RWPE2 (cell line): ENCODE measurements around the gene RAD21L1.

ENCODE experiments used
- ATAC-seq: fragments of 200-7000 bp; cut with Tn5 transposase; 3 replicates; pipeline ENCODE4 v1.9.1; 2021; ENCODE audit warnings: low read depth
- DNase-seq: peaks from one replicate; pipeline ENCODE4 v3.0.0-alpha.2; 2020; ENCODE audit warnings: low spot score
- H3K27ac ChIP-seq: fragments of 450-650 bp; 2 replicates; pipeline ENCODE4 v1.5.1; 2017; ENCODE audit warnings: mild to moderate bottlenecking; ENCODE audit not compliant: poor library complexity, severe bottlenecking
- H3K27me3 ChIP-seq: fragments of 250-450 bp; sonication (Bioruptor Pico); 2 replicates; pipeline ENCODE4 v1.5.1; 2021; ENCODE audit warnings: mild to moderate bottlenecking, moderate library complexity; ENCODE audit not compliant: insufficient read depth, poor library complexity, severe bottlenecking
- H3K36me3 ChIP-seq: fragments of 250-450 bp; sonication (Bioruptor Pico); 2 replicates; pipeline ENCODE4 v1.5.1; 2020; ENCODE audit warnings: low read depth, mild to moderate bottlenecking, moderate library complexity
- H3K4me1 ChIP-seq: fragments of 250-450 bp; sonication (Bioruptor Pico); 2 replicates; pipeline ENCODE4 v1.5.1; 2021; ENCODE audit warnings: mild to moderate bottlenecking, moderate library complexity; ENCODE audit not compliant: insufficient read depth, poor library complexity, severe bottlenecking
- H3K4me3 ChIP-seq: fragments of 250-450 bp; sonication (Bioruptor Pico); 2 replicates; pipeline ENCODE4 v1.5.1; 2021; ENCODE audit warnings: mild to moderate bottlenecking, moderate library complexity; ENCODE audit not compliant: severe bottlenecking
- H3K9me3 ChIP-seq: fragments of 250-450 bp; sonication (Bioruptor Pico); 2 replicates; pipeline ENCODE4 v1.5.1; 2021; ENCODE audit warnings: mild to moderate bottlenecking, moderate library complexity; ENCODE audit not compliant: severe bottlenecking
- TF ChIP-seq, protein P1 (sequence below): fragments of 450-650 bp; IDR thresholded peaks from one replicate; pipeline ENCODE4 v1.5.1; 2017; ENCODE audit warnings: mild to moderate bottlenecking, moderate library complexity; ENCODE audit not compliant: poor library complexity, severe bottlenecking

The RAD21L1 gene

DNA sequence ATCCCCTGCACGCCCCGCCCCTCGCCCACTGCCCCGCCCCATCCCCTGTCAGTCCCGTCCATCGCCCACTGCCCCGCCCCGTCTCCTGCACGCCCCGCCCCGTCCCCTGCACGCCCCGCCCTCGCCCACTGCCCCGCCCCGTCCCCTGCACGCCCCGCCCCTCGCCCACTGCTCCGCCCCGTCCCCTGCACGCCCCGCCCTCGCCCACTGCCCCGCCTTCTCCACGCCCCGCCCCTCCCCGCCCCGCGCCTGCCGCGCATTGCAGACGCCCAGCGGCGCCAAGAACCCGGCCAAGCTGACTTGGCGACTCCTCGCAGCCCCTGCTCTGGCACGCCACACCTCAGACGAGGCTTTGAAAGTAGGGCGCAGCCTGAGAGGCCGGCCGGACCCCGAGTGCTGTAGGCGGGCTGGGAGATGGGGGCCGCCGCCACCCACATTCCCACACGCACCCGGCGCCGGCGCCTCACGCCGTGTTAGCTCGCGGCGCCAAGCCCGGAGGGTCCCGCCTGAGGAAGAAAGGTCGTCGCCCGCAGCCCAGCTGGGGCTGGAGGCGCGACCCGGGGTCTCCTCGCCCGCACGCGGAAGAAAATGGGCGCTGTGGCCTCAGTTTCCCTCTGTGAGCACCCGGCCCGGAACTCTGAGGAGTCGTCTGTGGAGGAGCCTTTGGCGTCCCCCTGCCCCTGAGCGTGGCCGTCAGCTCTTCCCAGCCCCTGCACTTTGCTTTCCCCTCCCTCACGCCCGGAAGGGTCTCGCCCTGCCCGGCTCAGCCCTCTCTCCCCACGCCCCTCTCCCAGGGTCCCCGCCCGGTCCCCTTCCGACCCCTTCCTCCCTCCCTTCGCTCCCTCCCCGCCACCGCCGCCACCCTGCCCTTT is at the start of gene RAD21L1:
Gene RAD21L1, plus strand, starts transcription at position 262 of the 872 bp plus-strand sequence. CDS start 2,410 bp downstream, outside the sequence.
- no peak within 1 kb of the TSS for H3K27ac ChIP-seq

DNA sequence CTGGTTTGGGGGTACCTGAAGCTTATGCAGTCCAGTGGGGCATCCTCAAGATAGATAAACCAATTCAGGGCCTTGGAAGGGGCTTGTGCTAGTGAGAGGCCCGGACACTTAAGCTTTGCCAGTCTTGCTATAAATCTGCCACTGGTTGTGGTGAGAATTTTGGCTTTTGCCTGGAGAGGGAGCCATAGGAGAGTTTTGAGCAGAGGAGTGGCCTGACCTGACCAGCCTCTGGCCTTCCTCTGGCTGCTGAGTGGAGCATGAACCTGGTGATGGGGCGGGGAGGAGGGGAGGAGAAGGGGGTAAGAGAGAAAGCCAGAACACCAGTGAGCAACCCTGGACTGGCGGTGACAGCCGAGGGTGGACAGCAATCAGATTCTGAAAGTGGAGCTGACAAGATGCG is 48.2 kb upstream of the RAD21L1 start:
- Histone ChIP-seq H3K27me3 (peaks cover 2% of the 10 kb centered on the region), H3K27ac (no peak overlapping the region), H3K4me3 (no peak overlapping the region), H3K9me3 (no peaks in the 10 kb centered on the region), H3K4me1 (no peaks in the 10 kb centered on the region), H3K36me3 (no peaks in the 10 kb centered on the region)
- ATAC-seq (0 out of 3 replicates have a peak, but pooled peaks have one; percentile 15), DNase-seq (no peak)
- TF ChIP-seq, protein P1, sequence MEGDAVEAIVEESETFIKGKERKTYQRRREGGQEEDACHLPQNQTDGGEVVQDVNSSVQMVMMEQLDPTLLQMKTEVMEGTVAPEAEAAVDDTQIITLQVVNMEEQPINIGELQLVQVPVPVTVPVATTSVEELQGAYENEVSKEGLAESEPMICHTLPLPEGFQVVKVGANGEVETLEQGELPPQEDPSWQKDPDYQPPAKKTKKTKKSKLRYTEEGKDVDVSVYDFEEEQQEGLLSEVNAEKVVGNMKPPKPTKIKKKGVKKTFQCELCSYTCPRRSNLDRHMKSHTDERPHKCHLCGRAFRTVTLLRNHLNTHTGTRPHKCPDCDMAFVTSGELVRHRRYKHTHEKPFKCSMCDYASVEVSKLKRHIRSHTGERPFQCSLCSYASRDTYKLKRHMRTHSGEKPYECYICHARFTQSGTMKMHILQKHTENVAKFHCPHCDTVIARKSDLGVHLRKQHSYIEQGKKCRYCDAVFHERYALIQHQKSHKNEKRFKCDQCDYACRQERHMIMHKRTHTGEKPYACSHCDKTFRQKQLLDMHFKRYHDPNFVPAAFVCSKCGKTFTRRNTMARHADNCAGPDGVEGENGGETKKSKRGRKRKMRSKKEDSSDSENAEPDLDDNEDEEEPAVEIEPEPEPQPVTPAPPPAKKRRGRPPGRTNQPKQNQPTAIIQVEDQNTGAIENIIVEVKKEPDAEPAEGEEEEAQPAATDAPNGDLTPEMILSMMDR, result no peak

More for the DNA sequence above, at the start of gene RAD21L1:
- TF ChIP-seq, protein P1, result no peak
- ATAC-seq (peak; percentile 64), DNase-seq (peak; percentile 90)
- Histone ChIP-seq H3K9me3 (no peaks in the 10 kb centered on the region), H3K4me3 (peak within 1 kb of the TSS; percentile 46), H3K36me3 (no peaks in the 10 kb centered on the region), H3K4me1 (no peaks in the 10 kb centered on the region), H3K27me3 (peaks cover 41% of the 10 kb centered on the region)

DNA sequence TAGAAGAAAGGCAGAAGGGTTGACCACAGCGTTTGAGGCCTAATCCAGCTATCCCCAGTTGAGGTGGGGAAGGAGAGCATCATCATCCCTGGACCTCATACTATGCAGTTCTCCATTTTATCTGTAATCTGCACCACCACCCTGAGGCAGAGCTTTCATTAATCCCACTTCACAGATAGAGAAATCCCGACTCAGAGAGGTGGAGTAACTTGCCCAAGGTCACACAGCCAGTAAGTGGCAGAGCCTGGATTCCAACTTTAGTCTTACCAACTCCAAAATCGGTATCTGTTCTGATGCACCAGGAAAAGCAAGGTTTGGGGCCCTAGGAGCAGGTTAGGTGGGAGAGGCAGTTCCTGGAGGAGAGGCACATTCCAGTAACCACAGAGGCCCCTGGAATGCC is 47.7 kb upstream of the RAD21L1 start:
- Histone ChIP-seq H3K4me1 (no peaks in the 10 kb centered on the region), H3K9me3 (no peaks in the 10 kb centered on the region), H3K4me3 (no peak overlapping the region), H3K36me3 (no peaks in the 10 kb centered on the region), H3K27ac (no peak overlapping the region), H3K27me3 (peaks cover 4% of the 10 kb centered on the region)
- no peak for ATAC-seq
- no peak for DNase-seq
- TF ChIP-seq, protein P1, result peak; percentile 5

DNA sequence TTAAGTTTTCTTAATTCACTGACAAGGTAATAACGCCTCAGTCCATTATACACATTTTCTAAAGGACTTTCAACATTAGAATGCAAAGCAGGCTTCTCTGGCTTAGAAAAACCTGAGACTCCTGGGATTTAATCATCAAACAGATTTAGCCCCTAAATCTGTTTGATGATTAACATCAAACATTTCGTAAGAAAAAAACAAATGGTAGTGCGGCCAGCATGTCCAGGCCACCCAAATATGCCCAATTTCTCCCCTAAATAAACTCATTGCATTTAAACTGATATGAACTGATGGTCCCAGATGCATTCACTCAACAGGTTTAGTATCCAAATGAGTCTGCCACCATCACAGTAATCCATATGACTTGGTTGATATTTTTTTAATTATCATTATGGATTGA is 47.2 kb upstream of the RAD21L1 start:
- TF ChIP-seq, protein P1, result no peak
- no peaks in the 10 kb centered on the region for H3K9me3 ChIP-seq
- no peak for ATAC-seq

DNA sequence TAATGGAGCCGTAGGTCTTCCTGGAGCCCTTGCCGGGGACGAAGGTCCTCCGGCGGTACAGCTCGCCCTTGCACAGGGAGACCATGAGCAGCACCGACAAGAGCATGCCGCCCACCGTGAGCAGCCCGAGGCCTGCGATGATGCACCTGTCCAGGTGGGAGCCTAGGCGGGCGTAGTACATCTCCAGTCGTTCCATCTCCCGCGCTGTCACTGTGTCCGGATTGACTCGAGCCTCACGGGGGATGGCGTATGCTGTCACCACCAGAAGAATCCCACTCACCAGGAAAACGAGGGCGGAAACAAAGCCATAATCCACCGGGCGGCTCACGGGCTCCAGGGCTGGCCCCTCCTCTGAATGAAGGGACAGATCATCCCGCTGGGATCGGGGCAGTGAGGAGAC is 44.9 kb upstream of the RAD21L1 start:
- Histone ChIP-seq H3K9me3 (no peaks in the 10 kb centered on the region), H3K36me3 (no peaks in the 10 kb centered on the region), H3K4me3 (no peak overlapping the region), H3K4me1 (no peaks in the 10 kb centered on the region), H3K27ac (no peak overlapping the region), H3K27me3 (peaks cover 25% of the 10 kb centered on the region)
- TF ChIP-seq, protein P1, result no peak
- no peak for ATAC-seq
- DNase-seq, result no peak

More for the DNA sequence above, 47.2 kb upstream of the RAD21L1 start:
- Histone ChIP-seq H3K36me3 (no peaks in the 10 kb centered on the region), H3K4me3 (no peak overlapping the region), H3K27me3 (peaks cover 9% of the 10 kb centered on the region), H3K4me1 (no peaks in the 10 kb centered on the region), H3K27ac (no peak overlapping the region)
- no peak for DNase-seq
